Stimulated activated CD4-positive, alpha-beta T cell treated with anti-CD3 and anti-CD28 coated beads, Interleukin-12 subunit alpha, Interleukin-12 subunit beta, amount 100 ng/mL, for 4 hours (primary cell): ENCODE data around the gene RNASEH2C.

Experiments used
- DNase-seq: peaks from one replicate; pipeline ENCODE4 v3.0.0-alpha.2; 2020

Gene RNASEH2C

DNA sequence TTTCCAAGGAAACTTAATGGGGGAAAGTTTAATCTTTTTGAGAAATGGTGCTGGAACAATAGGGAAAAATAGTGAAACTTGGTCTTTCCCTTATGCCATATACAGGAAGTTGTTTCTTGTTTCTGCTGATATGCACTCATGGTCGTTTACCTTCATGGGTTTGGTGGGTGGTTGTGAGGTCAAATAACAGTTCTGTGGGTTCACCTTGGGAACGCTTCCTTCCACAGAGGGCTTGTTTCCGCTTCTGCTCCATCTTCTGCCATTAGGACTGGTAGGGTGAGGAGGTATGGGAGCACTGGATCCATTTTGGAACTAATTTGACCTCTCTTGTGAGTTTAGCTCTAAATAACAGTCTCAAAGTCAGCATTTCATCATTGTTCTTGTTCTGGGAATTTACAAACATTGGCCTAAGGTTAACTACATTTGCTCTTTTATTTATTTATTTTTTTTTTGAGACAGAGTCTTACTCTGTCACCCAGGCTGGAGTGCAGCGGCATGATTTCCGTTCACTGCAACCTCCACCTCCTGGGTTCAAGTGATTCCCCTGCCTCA is 40.3 kb downstream of the RNASEH2C start:
- no peak for DNase-seq

- no peak for DNase-seq
Measured at GRCh38 chr11:65672982-65673381, 47.6 kb downstream of the RNASEH2C start.

GRCh38 chr11:65672180-65672860 is 48.3 kb downstream of the RNASEH2C start:
- DNase-seq: no peak
